ENCODE results near the gene NDUFB10.
A peak's percentile ranks its signal among the peaks of the same experiment; 100 is the strongest.

The NDUFB10 gene

DNA sequence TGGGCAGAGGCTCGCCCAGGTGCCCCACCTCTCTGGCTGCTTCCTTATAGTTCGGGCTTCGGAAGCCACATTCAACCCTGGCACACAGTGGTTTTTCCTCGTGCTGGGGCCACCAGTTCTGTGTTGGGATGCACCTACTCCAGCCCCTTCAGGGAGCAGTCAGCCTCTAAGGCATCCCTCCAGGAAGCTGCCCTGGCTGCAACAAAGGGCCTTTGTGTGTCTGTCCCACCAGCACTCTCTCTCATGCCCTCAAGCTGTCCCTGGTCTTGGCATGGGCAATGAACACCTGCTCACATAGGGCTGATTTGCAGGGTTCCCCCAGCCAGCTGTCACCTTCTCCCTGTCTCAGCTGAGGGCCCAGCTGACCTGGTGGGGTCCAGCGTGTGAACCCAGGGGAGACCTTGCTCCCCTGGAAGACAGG lies 22.7 kb downstream of the NDUFB10 start:
- H2AFZ ChIP-seq (ENCODE audit: low read length) = no peak overlapping the region
- no peak overlapping the region for H3K23ac ChIP-seq (ENCODE audit: low read depth, low read length, poor library complexity)
- no CpG with 5 or more reads among the region's 5 CpGs for WGBS, 2 donors (ENCODE audit: extremely low coverage in 2 of 2, insufficient read length in 2 of 2, insufficient replicate concordance in 1 of 2)
- no peak overlapping the region for H4K8ac ChIP-seq (ENCODE audit: low read depth, low read length)
- no peak overlapping the region for H3K4me3 ChIP-seq (ENCODE audit: low read length in 2 of 2)
- no peak for DNase-seq (ENCODE audit: low spot score)
- no peak overlapping the region for H4K91ac ChIP-seq (ENCODE audit: low read depth, low read length, poor library complexity)
- H3K14ac ChIP-seq (ENCODE audit: low read length) = no peak overlapping the region
- peak overlapping the region; percentile 31 for H3K18ac ChIP-seq (ENCODE audit: low read length)
- no peak overlapping the region for H3K9ac ChIP-seq (ENCODE audit: low read depth, low read length, poor library complexity)
- H3K27ac ChIP-seq (replicated peaks; ENCODE audit: low read length) = no peak overlapping the region
- H2AK5ac ChIP-seq (ENCODE audit: low read depth, low read length) = peak overlapping the region; percentile 68
- H3K4me1 ChIP-seq (ENCODE audit: control insufficient read depth in 2 of 2, insufficient read depth in 1 of 2, low read depth in 1 of 2, low read length in 2 of 2) = peaks cover 17 to 31% of the 10 kb centered on the region in 2 donors
- no peaks in the 10 kb centered on the region for H3K9me3 ChIP-seq (replicated peaks in 1 of 2; ENCODE audit: control insufficient read depth in 2 of 2, insufficient read depth in 1 of 2, low read depth in 1 of 2, low read length in 2 of 2)
- H3K79me1 ChIP-seq (ENCODE audit: low read depth, low read length) = peaks cover 11% of the 10 kb centered on the region
- H2BK15ac ChIP-seq (ENCODE audit: low read length) = peak overlapping the region; percentile 37
- peaks cover 0 to 50% (median 18%) of the 10 kb centered on the region in 3 experiments for H3K27me3 ChIP-seq (ENCODE audit: control insufficient read depth in 3 of 3, insufficient read depth in 3 of 3, low read depth in 1 of 3, low read length in 3 of 3)
- H2BK12ac ChIP-seq (ENCODE audit: low read length) = no peak overlapping the region
- H3K4ac ChIP-seq (ENCODE audit: low read length) = no peak overlapping the region
- peaks cover 24 to 38% of the 10 kb centered on the region in 2 donors for H3K36me3 ChIP-seq (replicated peaks in 1 of 2; ENCODE audit: control insufficient read depth in 2 of 2, insufficient read depth in 2 of 2, low read length in 2 of 2)
- no peak overlapping the region for H2BK5ac ChIP-seq (ENCODE audit: low read length)
- no peak overlapping the region for H2BK120ac ChIP-seq (ENCODE audit: low read depth, low read length)
- no peak overlapping the region for H3K4me2 ChIP-seq (ENCODE audit: insufficient read depth, low read length, poor library complexity, severe bottlenecking)

DNA sequence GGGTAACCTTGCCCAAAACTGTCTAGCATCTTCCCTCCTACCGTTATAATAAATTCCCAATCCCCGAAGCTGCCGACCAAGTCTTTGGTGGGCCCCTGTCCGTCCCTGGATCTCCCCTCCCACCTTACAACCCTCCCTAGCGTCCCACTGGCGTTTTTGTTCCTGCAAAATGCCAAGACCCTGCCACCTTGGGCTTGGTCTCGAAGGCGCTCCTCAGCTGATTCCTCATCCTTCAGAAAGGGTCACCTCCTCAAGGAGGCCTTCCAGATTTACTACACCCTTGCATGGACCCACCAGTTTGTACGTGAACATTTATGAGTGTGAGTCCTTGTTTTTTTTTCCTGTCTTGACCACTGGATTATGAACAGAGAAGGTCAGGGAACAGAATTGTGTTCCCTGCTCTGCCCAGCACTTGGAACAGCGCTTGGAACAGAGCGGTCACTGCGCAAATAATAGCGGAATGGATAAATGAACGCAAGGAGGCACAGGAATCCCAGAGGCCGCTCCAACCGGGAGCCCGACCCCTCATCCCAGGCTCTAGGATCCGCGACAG lies 23.7 kb downstream of the NDUFB10 start:
- H3K9ac ChIP-seq (ENCODE audit: low read depth, low read length, poor library complexity) = no peak overlapping the region
- peak overlapping the region; percentile 96 for H3K4me2 ChIP-seq (ENCODE audit: insufficient read depth, low read length, poor library complexity, severe bottlenecking)
- H2BK12ac ChIP-seq (ENCODE audit: low read length) = no peak overlapping the region
- peak overlapping the region; percentile 40 for H3K27ac ChIP-seq (replicated peaks; ENCODE audit: low read length)
- no peak overlapping the region for H2AK5ac ChIP-seq (ENCODE audit: low read depth, low read length)
- H3K18ac ChIP-seq (ENCODE audit: low read length) = peak overlapping the region; percentile 100
- peaks cover 11% of the 10 kb centered on the region for H3K79me1 ChIP-seq (ENCODE audit: low read depth, low read length)
- H4K91ac ChIP-seq (ENCODE audit: low read depth, low read length, poor library complexity) = no peak overlapping the region
- H3K27me3 ChIP-seq (ENCODE audit: control insufficient read depth in 3 of 3, insufficient read depth in 3 of 3, low read depth in 1 of 3, low read length in 3 of 3) = peaks cover 0 to 48% (median 18%) of the 10 kb centered on the region in 3 experiments
- H3K4ac ChIP-seq (ENCODE audit: low read length) = no peak overlapping the region
- no peak overlapping the region for H2BK120ac ChIP-seq (ENCODE audit: low read depth, low read length)
- WGBS, 2 donors (ENCODE audit: extremely low coverage in 2 of 2, insufficient read length in 2 of 2, insufficient replicate concordance in 1 of 2) = no CpG with 5 or more reads among the region's 19 CpGs
- no peak overlapping the region for H3K14ac ChIP-seq (ENCODE audit: low read length)
- H2BK15ac ChIP-seq (ENCODE audit: low read length) = no peak overlapping the region
- DNase-seq (ENCODE audit: low spot score) = no peak
- peaks cover 22 to 32% of the 10 kb centered on the region in 2 donors for H3K36me3 ChIP-seq (replicated peaks in 1 of 2; ENCODE audit: control insufficient read depth in 2 of 2, insufficient read depth in 2 of 2, low read length in 2 of 2)
- peaks cover 17 to 31% of the 10 kb centered on the region in 2 donors for H3K4me1 ChIP-seq (ENCODE audit: control insufficient read depth in 2 of 2, insufficient read depth in 1 of 2, low read depth in 1 of 2, low read length in 2 of 2)
- H2AFZ ChIP-seq (ENCODE audit: low read length) = peak overlapping the region; percentile 99
- H2BK5ac ChIP-seq (ENCODE audit: low read length) = peak overlapping the region; percentile 87
- H3K4me3 ChIP-seq (ENCODE audit: low read length in 2 of 2) = peak overlapping the region; percentile 87 to 88
- no peaks in the 10 kb centered on the region for H3K9me3 ChIP-seq (replicated peaks in 1 of 2; ENCODE audit: control insufficient read depth in 2 of 2, insufficient read depth in 1 of 2, low read depth in 1 of 2, low read length in 2 of 2)
- peak overlapping the region; percentile 98 for H3K23ac ChIP-seq (ENCODE audit: low read depth, low read length, poor library complexity)
- no peak overlapping the region for H4K8ac ChIP-seq (ENCODE audit: low read depth, low read length)

DNA sequence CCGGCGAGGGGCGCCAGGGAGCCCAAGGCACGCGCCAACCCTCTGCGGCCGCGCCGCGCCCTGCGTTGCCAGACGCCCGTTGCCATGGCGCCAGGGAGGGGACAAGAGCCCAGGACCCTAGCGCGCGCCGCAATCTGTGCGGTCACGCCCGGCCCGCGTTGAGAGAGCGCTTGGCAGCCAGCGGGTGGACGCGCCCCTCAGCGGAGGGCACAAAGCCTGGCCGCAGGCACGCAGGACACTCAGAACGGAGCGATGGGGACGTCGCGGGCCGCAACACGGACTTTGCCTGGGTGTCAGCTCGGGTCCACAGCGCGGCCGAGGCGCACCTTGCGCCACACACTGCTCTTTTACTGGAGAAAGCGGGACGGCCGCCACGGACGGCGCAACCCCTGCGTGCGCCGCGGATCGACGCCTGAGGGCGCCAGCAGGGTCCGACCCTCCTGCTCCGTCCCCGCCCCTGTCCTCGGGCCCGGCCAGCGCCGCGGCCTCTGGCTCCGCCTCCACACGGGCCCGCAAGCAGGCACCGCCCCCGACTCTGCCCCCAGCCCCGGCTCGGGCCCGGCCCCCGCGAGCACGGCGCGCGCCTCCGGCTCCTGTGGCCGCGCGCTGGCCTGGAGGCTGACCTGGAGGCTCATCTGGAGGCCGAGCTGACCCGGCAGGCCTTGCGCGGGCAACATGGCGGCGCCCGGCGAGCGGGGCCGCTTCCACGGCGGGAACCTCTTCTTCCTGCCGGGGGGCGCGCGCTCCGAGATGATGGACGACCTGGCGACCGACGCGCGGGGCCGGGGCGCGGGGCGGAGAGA lies 24.4 kb downstream of the NDUFB10 start, which contains the start of gene GFER:
GFER (plus strand) TSS at position 650 of the 803 bp plus-strand sequence; CDS start at position 676, 26 bp downstream.
- Histone ChIP-seq H4K8ac (ENCODE audit: low read depth, low read length) (no peak within 1 kb of the TSS), H3K4ac (ENCODE audit: low read length) (peak within 1 kb of the TSS; percentile 94), H3K4me1 (ENCODE audit: control insufficient read depth in 2 of 2, insufficient read depth in 1 of 2, low read depth in 1 of 2, low read length in 2 of 2) (peaks cover 17 to 31% of the 10 kb centered on the region in 2 donors), H2BK12ac (ENCODE audit: low read length) (peak within 1 kb of the TSS; percentile 18), H3K36me3 (replicated peaks in 1 of 2; ENCODE audit: control insufficient read depth in 2 of 2, insufficient read depth in 2 of 2, low read length in 2 of 2) (peaks cover 22 to 26% of the 10 kb centered on the region in 2 donors), H3K27ac (replicated peaks; ENCODE audit: low read length) (peak within 1 kb of the TSS; percentile 93), H2BK15ac (ENCODE audit: low read length) (peak within 1 kb of the TSS; percentile 91), H2AK5ac (ENCODE audit: low read depth, low read length) (peak within 1 kb of the TSS; percentile 98), H2BK5ac (ENCODE audit: low read length) (peak within 1 kb of the TSS; percentile 87), H3K4me3 (ENCODE audit: low read length in 2 of 2) (peak within 1 kb of the TSS; percentile 87 to 93), H3K27me3 (ENCODE audit: control insufficient read depth in 3 of 3, insufficient read depth in 3 of 3, low read depth in 1 of 3, low read length in 3 of 3) (peaks cover 1 to 46% (median 20%) of the 10 kb centered on the region in 3 experiments), H4K91ac (ENCODE audit: low read depth, low read length, poor library complexity) (no peak within 1 kb of the TSS), H3K23ac (ENCODE audit: low read depth, low read length, poor library complexity) (peak within 1 kb of the TSS; percentile 98), H3K79me1 (ENCODE audit: low read depth, low read length) (peaks cover 11% of the 10 kb centered on the region), H2AFZ (ENCODE audit: low read length) (peak within 1 kb of the TSS; percentile 99), H2BK120ac (ENCODE audit: low read depth, low read length) (peak within 1 kb of the TSS; percentile 76), H3K4me2 (ENCODE audit: insufficient read depth, low read length, poor library complexity, severe bottlenecking) (peak within 1 kb of the TSS; percentile 96), H3K18ac (ENCODE audit: low read length) (peak within 1 kb of the TSS; percentile 100), H3K9me3 (replicated peaks in 1 of 2; ENCODE audit: control insufficient read depth in 2 of 2, insufficient read depth in 1 of 2, low read depth in 1 of 2, low read length in 2 of 2) (no peaks in the 10 kb centered on the region), H3K14ac (ENCODE audit: low read length) (no peak within 1 kb of the TSS), H3K9ac (ENCODE audit: low read depth, low read length, poor library complexity) (peak within 1 kb of the TSS; percentile 98)
- WGBS, 2 donors (ENCODE audit: extremely low coverage in 2 of 2, insufficient read length in 2 of 2, insufficient replicate concordance in 1 of 2) = no CpG with 5 or more reads among the region's 109 CpGs
- DNase-seq (ENCODE audit: low spot score) = peak; percentile 94
